Bronchial epithelial cell (primary cell): ENCODE data around the gene PPP1R18. TPM values are rescaled to one million over a fixed set of nuclear protein-coding genes. Genes with fewer than 3 reads are reported as not detected.

Source experiments
- DNase-seq: peaks from one replicate; pipeline ENCODE4 v3.0.0-alpha.2; 2010; ENCODE audit warnings: low read depth
- FAIRE-seq: peaks from 2 replicates; lab custom pipeline; 2011; peaks lifted over from hg19 to GRCh38; lab: Jason Lieb, UNC
- H3K27me3 ChIP-seq: 2 replicates; pipeline ENCODE4 v1.5.1; 2011; ENCODE audit warnings: low read length; ENCODE audit not compliant: control insufficient read depth, insufficient read depth
- H3K36me3 ChIP-seq: 2 replicates; pipeline ENCODE4 v1.5.1; 2011; ENCODE audit warnings: low read length; ENCODE audit not compliant: control insufficient read depth, insufficient read depth
- H3K4me3 ChIP-seq: 2 replicates; pipeline ENCODE4 v1.5.1; 2011; ENCODE audit warnings: mild to moderate bottlenecking, low read depth, low read length, control low read depth
- CTCF ChIP-seq: IDR thresholded peaks from 2 replicates; pipeline ENCODE4 v1.5.1; 2011; ENCODE audit warnings: mild to moderate bottlenecking, moderate library complexity, low read length, control low read depth, inconsistent platforms; ENCODE audit not compliant: insufficient read depth, severe bottlenecking
- total RNA-seq: library from RNA; depleted of rRNA; stranded (reverse); fragments of >200 nt; gene quantifications from 2 replicates; pipeline ENCODE4 v1.2.1, GENCODE V29; 2014

PPP1R18 gene
- total RNA-seq, 1 donor from 2014 or later = 32.6 TPM

DNA sequence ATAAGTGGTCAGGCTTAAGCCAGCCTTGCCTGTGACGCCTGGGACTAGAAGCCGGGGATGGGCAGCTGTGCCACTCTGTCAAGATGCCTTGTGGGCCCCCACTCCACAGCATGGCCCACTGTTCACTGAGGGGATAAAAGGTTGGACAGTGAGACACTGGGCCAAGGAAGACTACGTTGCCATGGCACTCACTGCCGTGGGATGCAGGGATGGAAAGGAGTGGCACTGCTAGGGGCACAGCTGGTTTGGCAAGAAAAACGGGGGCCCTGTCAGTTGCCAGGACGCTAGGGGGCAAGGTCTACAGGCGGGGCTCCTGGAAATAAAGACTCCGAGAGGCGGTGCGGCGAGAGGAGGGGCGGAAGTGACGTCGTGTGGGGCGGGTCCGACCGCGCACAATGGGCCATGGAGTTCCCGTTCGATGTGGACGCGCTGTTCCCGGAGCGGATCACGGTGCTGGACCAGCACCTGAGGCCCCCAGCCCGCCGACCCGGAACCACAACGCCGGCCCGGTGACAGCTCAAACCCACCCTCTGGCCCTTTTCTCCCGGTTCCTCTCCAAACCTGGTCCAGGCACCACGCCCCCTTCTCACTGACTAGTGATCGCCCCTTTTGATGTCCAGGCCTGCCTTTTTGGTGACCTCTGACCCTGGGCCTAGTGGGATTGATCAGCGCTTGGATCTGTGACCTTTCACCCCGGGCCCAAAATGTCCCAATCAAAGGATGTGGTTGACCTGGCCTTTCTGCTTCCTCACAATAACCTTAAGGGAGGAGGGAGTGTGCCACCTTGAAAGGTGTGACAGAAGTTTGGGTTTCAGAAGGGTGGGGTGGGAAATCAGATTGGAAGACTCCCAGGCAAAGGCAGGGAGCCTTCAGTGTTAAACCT, 59.7 kb downstream of the PPP1R18 start, which contains the start of gene ATAT1:
Gene ATAT1 (plus strand): TSS at position 391 of the 883 bp plus-strand sequence.
- peak within 1 kb of the TSS; percentile 61 for H3K4me3 ChIP-seq
- FAIRE-seq = no peak
- DNase-seq = peak; percentile 67
- TF ChIP-seq CTCF = peak; percentile 54
- no peaks in the 10 kb centered on the region for H3K27me3 ChIP-seq
- peaks cover 12% of the 10 kb centered on the region for H3K36me3 ChIP-seq

Other genes with a start within 250 kb of the PPP1R18 start
- 215 and 232 TPM in 2 replicates for gene HLA-E, start 197.1 kb downstream of the PPP1R18 start, total RNA-seq
- gene GNL1, start 130.2 kb downstream of the PPP1R18 start, total RNA-seq = 21.9 and 35.2 TPM in 2 replicates
- 1.9 and 2.1 TPM in 2 replicates for gene PRR3, start 129.3 kb downstream of the PPP1R18 start, total RNA-seq
- gene ABCF1, start 115.2 kb downstream of the PPP1R18 start, total RNA-seq = 31.9 and 35.1 TPM in 2 replicates
- gene PPP1R10, start 69.4 kb downstream of the PPP1R18 start, total RNA-seq = 10.5 and 18.3 TPM in 2 replicates
- 62.1 and 64.0 TPM in 2 replicates for gene MRPS18B, start 68.8 kb downstream of the PPP1R18 start, total RNA-seq
- gene ATAT1, start 59.8 kb downstream of the PPP1R18 start, total RNA-seq = 1.8 and 2.9 TPM in 2 replicates
- gene C6orf136, start 39.5 kb downstream of the PPP1R18 start, total RNA-seq = 1.8 and 2.7 TPM in 2 replicates
- gene DHX16, start 13.6 kb downstream of the PPP1R18 start, total RNA-seq = 38.4 and 44.3 TPM in 2 replicates
- 0.26 and 0.51 TPM in 2 replicates for gene NRM, start 4.3 kb upstream of the PPP1R18 start, total RNA-seq
- gene MDC1, start 30.6 kb upstream of the PPP1R18 start, total RNA-seq = 2.4 and 2.7 TPM in 2 replicates
- gene TUBB, start 33.7 kb upstream of the PPP1R18 start, total RNA-seq = 131 and 136 TPM in 2 replicates
- 15.1 and 20.0 TPM in 2 replicates for gene FLOT1, start 56.0 kb upstream of the PPP1R18 start, total RNA-seq
- gene IER3, start 57.9 kb upstream of the PPP1R18 start, total RNA-seq = 186 and 279 TPM in 2 replicates
- 149 and 194 TPM in 2 replicates for gene DDR1, start 197.9 kb upstream of the PPP1R18 start, total RNA-seq
- 10.0 and 10.6 TPM in 2 replicates for gene GTF2H4, start 221.6 kb upstream of the PPP1R18 start, total RNA-seq
- 24.6 and 26.3 TPM in 2 replicates for gene VARS2, start 227.6 kb upstream of the PPP1R18 start, total RNA-seq
- not detected in 2 replicates for gene SFTA2, start 245.5 kb upstream of the PPP1R18 start, total RNA-seq